NCI-H2196 treated with DMSO at 0.1 percent for 48 hours (cell line): Measurements from ENCODE around the gene ATP6V0B.

ENCODE experiments used
- DNase-seq: peaks from one replicate; lab custom pipeline; 2025; ENCODE audit not compliant: unreplicated experiment; lab: John Stamatoyannopoulos, UW

Gene ATP6V0B

DNA sequence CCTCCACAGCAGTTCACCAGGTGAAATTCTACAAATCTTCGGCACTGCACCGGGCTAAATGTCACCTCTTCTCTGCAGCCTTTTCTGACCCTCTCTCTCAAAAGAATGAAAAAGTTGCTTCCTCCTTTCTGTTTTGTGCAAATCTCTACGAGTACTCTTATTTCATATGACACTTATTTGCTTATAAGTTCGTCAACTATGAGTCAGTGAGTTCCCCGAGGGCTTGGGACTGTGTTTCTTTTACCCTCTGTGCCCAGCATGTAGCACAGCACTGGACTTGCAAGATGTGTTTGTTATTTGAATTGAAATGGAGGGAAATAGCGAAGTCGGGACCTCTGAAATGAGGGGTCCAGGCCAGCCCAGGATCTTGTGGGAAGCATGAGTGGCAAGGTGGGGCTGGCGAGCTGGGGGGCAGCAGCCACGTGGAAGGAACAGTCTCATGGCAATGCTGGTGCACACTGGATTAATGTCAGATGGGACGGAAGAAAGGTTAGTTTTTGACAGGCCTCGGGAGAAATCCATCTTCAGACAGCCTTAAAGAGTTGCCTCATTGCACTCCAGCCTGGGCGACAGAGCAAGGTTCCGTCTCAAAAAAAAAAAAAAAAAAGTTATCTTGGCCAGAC lies 50.3 kb downstream of the ATP6V0B start:
- DNase-seq = no peak

DNA sequence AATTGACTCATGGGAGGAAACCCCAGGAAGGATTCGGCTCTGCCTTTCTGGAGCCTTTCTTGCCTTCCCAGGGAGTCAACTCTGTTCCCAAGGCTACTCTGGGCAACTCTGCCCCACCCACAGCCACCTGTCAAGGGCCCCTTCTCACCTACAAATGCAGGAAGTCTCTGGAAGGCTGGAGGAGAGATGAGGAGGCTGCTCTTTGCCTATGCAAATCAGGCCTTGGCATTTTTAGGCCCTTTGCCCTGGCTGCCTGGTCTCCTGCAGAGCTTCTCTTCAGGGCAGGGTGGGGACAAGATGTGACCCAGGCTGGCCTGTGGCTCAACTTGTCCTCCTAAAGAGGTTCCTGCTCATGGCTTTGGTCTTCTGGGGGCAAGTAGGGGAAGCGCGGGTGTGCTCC lies 51.1 kb downstream of the ATP6V0B start:
- no peak for DNase-seq

DNA sequence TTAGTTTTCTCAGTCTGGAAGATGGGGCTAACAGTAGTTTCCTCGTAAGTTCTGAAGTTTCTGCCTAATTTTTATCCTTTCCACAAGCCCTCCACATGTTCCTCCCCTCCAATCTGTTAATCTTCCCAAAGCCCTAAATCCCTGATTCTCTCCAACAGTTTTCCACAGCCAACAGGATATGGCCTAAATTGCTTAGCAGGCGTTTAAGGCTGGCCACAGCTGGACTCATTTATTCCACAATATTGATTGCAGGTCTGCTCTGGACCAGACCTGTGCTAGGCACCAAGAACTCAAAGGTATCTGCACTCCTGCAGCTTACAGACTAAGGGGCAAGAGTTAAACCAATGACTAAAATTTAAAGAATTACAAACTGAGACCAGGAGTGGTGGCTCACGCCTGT lies 52.6 kb downstream of the ATP6V0B start:
- no peak for DNase-seq
